Activated CD4-positive, alpha-beta T cell treated with anti-CD3 and anti-CD28 coated beads for 4 hours (primary cell): Measurements from ENCODE around the gene CECR2.

Experiments used
- DNase-seq, 2 donors: peaks; one replicate each; pipeline ENCODE4 v3.0.0-alpha.2; 2020

The CECR2 gene

GRCh38 chr22:17369439-17370025 is at the start of gene CECR2:
Gene CECR2 (plus strand): TSS chr22:17369460. CDS start chr22:17369784, 324 bp downstream.
- DNase-seq = peak in 1 of 2 donors; percentile 14

GRCh38 chr22:17319546-17319945 is 49.7 kb upstream of the CECR2 start:
- DNase-seq = no peak

- DNase-seq = no peak
Measured at GRCh38 chr22:17322511-17322910, 46.7 kb upstream of the CECR2 start.

GRCh38 chr22:17331690-17332089 is 37.6 kb upstream of the CECR2 start:
- DNase-seq = no peak

GRCh38 chr22:17332109-17332800 is 37.0 kb upstream of the CECR2 start:
- no peak for DNase-seq

- no peak for DNase-seq
Measured at GRCh38 chr22:17334059-17334458, 35.2 kb upstream of the CECR2 start.

GRCh38 chr22:17334983-17335382 is 34.3 kb upstream of the CECR2 start:
- no peak for DNase-seq

GRCh38 chr22:17336061-17336460 is 33.2 kb upstream of the CECR2 start:
- DNase-seq = no peak

- no peak for DNase-seq
Measured at GRCh38 chr22:17337639-17338038, 31.6 kb upstream of the CECR2 start.

GRCh38 chr22:17339095-17339693 is 30.1 kb upstream of the CECR2 start:
- DNase-seq = no peak

- DNase-seq = no peak
Measured at GRCh38 chr22:17342361-17342760, 26.9 kb upstream of the CECR2 start.

- no peak for DNase-seq
Measured at GRCh38 chr22:17343766-17344165, 25.5 kb upstream of the CECR2 start.

- no peak for DNase-seq
Measured at GRCh38 chr22:17346578-17346977, 22.7 kb upstream of the CECR2 start.

GRCh38 chr22:17347724-17348123 is 21.5 kb upstream of the CECR2 start:
- no peak for DNase-seq

GRCh38 chr22:17348464-17349103 is 20.7 kb upstream of the CECR2 start:
- no peak for DNase-seq

GRCh38 chr22:17349172-17349571 is 20.1 kb upstream of the CECR2 start:
- no peak for DNase-seq

GRCh38 chr22:17350292-17350691 is 19.0 kb upstream of the CECR2 start:
- no peak for DNase-seq

GRCh38 chr22:17352798-17353197 is 16.5 kb upstream of the CECR2 start:
- no peak for DNase-seq

GRCh38 chr22:17357688-17358087 is 11.6 kb upstream of the CECR2 start:
- DNase-seq = no peak

GRCh38 chr22:17358415-17358814 is 10.8 kb upstream of the CECR2 start:
- no peak for DNase-seq

- DNase-seq = no peak
Measured at GRCh38 chr22:17359501-17359900, 9.8 kb upstream of the CECR2 start.

- DNase-seq = no peak
Measured at GRCh38 chr22:17366329-17366728, 2.9 kb upstream of the CECR2 start.

- peak; percentile 6 to 22 for DNase-seq
Measured at GRCh38 chr22:17366830-17367229, 2.4 kb upstream of the CECR2 start.

GRCh38 chr22:17368144-17368543 is 1.1 kb upstream of the CECR2 start:
- DNase-seq = no peak
